ENCODE measurements around the gene XXYLT1. TPM values are rescaled to one million over a fixed set of nuclear protein-coding genes. Genes with fewer than 3 reads are reported as not detected.

Gene XXYLT1
- total and polyA plus RNA-seq, 10 donors: 2.7 to 22.3 (median 9.5) TPM

GRCh38 chr3:195140410-195140809 lies 130.5 kb downstream of the XXYLT1 start:
- 76 to 94% (median 87%) methylated on average over 1 of the region's 1 CpG for WGBS, 5 donors
- Histone ChIP-seq H3K27me3 (replicated peaks in 1 of 7) (no peaks in the 10 kb centered on the region), H3K4me1 (peaks cover 0 to 27% (median 6%) of the 10 kb centered on the region in 6 donors), H3K4me3 (no peak overlapping the region), H3K27ac (no peak overlapping the region), H3K9me3 (peaks cover 0 to 18% (median 14%) of the 10 kb centered on the region in 8 donors), H3K36me3 (no peaks in the 10 kb centered on the region)
- intact Hi-C loops (cut with DNase I; ENCODE audit: low total_unique reads): no loop called here
- no peak for DNase-seq
- TF ChIP-seq POLR2A (IDR thresholded peaks at IDR 0.05) (no peak), POLR2AphosphoS5 (IDR thresholded peaks at IDR 0.05) (no peak), CTCF (IDR thresholded peaks at IDR 0.05 in 8 of 11, conservative IDR thresholded peaks at IDR 0.05 in 3 of 11) (no peak)

- H3K4me3 ChIP-seq: no peak overlapping the region
- 89 to 97% (median 96%) methylated on average over 4 of the region's 4 CpGs for WGBS, 5 donors
- H3K9me3 ChIP-seq: peaks cover 0 to 18% (median 14%) of the 10 kb centered on the region in 8 donors
- peaks cover 0 to 22% (median 5%) of the 10 kb centered on the region in 6 donors for H3K4me1 ChIP-seq
- H3K27ac ChIP-seq: peak overlapping the region in 4 of 8 donors; percentile 38 to 53 (median 41)
- no peak for TF ChIP-seq POLR2AphosphoS5 (IDR thresholded peaks at IDR 0.05)
- intact Hi-C loops (cut with DNase I; ENCODE audit: low total_unique reads): no loop called here
- no peak for DNase-seq
- no peaks in the 10 kb centered on the region for H3K27me3 ChIP-seq (replicated peaks in 1 of 7)
- no peaks in the 10 kb centered on the region for H3K36me3 ChIP-seq
Observed at GRCh38 chr3:195139876-195140240, 131.1 kb downstream of the XXYLT1 start.

GRCh38 chr3:195139091-195139875 lies 131.7 kb downstream of the XXYLT1 start:
- Histone ChIP-seq H3K4me1 (peaks cover 0 to 16% (median under 1%) of the 10 kb centered on the region in 6 donors), H3K36me3 (no peaks in the 10 kb centered on the region), H3K27me3 (replicated peaks in 1 of 7) (no peaks in the 10 kb centered on the region), H3K9me3 (peaks cover 0 to 18% (median 14%) of the 10 kb centered on the region in 8 donors), H3K4me3 (no peak overlapping the region), H3K27ac (peak overlapping the region in 5 of 8 donors; percentile 38 to 57 (median 44))
- DNase-seq: no peak
- no peak for TF ChIP-seq POLR2A (IDR thresholded peaks at IDR 0.05)
- 76 to 84% (median 82%) methylated on average over 13 of the region's 13 CpGs for WGBS, 5 donors
- intact Hi-C loops (cut with DNase I; ENCODE audit: low total_unique reads): no loop called here

- Histone ChIP-seq H3K9me3 (peaks cover 0 to 18% (median 14%) of the 10 kb centered on the region in 8 donors), H3K36me3 (no peaks in the 10 kb centered on the region), H3K4me3 (no peak overlapping the region), H3K27me3 (replicated peaks in 1 of 7) (no peaks in the 10 kb centered on the region), H3K27ac (no peak overlapping the region), H3K4me1 (peaks cover 0 to 14% (median 0%) of the 10 kb centered on the region in 6 donors)
- WGBS, 5 donors: 87 to 94% (median 91%) methylated on average over 11 of the region's 11 CpGs
- no peak for DNase-seq
- intact Hi-C loops (cut with DNase I; ENCODE audit: low total_unique reads): no loop called here
- TF ChIP-seq POLR2AphosphoS5 (IDR thresholded peaks at IDR 0.05): no peak
- no peak for TF ChIP-seq POLR2A (IDR thresholded peaks at IDR 0.05)
- TF ChIP-seq CTCF (IDR thresholded peaks at IDR 0.05 in 8 of 11, conservative IDR thresholded peaks at IDR 0.05 in 3 of 11): no peak
Observed at GRCh38 chr3:195137638-195138588, 133.0 kb downstream of the XXYLT1 start.

Measured in spleen (tissue), 11 donors.